GM10847 (cell line): Measurements from ENCODE around the gene RPS6KA3.

Experiments used
- POLR2A ChIP-seq: IDR thresholded peaks from 2 replicates; pipeline ENCODE4 v1.6.1; 2011; ENCODE audit not compliant: insufficient read length; ENCODE audit errors: extremely low read depth

RPS6KA3 gene

DNA sequence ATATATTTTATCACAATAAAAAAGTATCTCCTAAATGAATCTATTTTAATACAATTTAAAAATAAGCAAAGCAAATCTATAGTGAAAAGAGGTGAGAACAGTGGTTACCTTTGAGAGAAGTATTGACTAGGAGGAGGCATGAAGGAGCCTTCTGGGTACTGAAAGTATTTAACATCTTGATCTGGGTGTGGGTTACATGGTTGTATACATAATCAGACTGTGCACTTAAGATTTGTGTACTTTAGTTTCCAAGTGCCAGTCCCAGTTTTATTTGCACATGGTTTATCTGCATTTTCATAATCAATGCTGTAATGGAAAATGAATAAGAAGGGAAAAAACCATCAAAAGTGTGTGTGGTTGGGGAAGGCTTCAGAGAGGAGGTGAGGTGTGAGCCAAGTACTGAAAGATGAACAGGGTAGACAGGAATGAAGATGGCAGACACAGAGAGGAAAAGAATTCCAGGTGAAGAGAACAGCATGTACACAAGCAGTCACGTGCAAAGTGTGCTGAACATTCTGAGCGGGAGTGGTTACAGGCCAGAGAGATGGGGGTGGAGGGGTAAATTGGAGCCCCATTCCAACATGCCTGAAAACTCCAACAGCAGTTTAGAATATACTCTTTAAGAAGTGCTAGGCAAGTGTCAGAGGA is 164.7 kb downstream of the RPS6KA3 start:
- TF ChIP-seq POLR2A, result no peak
